ENCODE data around the gene PCNX1.

GRCh38 chr14:70999117-70999516 lies 91.9 kb downstream of the PCNX1 start:
- no peak for TF ChIP-seq CTCF (conservative IDR thresholded peaks at IDR 0.05; ENCODE audit: low read depth, low read length)
- TF ChIP-seq EZH2 (IDR thresholded peaks at IDR 0.05; ENCODE audit: low read length, unreplicated experiment): no peak
